Keratinocyte (primary cell): Measurements from ENCODE around the gene EZH2.

ENCODE experiments used
- CTCF ChIP-seq, 3 experiments: IDR thresholded peaks in 1 of 3; conservative IDR thresholded peaks in 1 of 3; optimal IDR thresholded peaks in 1 of 3; 2 replicates in 2 of 3; 3 replicates in 1 of 3; pipeline versions ENCODE3 to v1.5.1; 2011; ENCODE audit warnings: low read length in 3 of 3, mild to moderate bottlenecking in 3 of 3, moderate library complexity in 2 of 3, control low read depth in 1 of 3, inconsistent platforms in 1 of 3; ENCODE audit not compliant: insufficient read depth in 2 of 3; ENCODE audit errors: extremely low read depth in 1 of 3
- EZH2 ChIP-seq: IDR thresholded peaks from one replicate; pipeline ENCODE4 v1.6.1; 2012; ENCODE audit warnings: inconsistent platforms, mild to moderate bottlenecking, low read length, moderate library complexity

GRCh38 chr7:148790131-148790726 lies 93.9 kb downstream of the EZH2 start:
- TF ChIP-seq CTCF (optimal IDR thresholded peaks at IDR 0.05 in 1 of 3, IDR thresholded peaks at IDR 0.05 in 1 of 3, conservative IDR thresholded peaks at IDR 0.05 in 1 of 3; ENCODE audit: extremely low read depth in 1 of 3, insufficient read depth in 2 of 3, low read length in 3 of 3) (no peak), EZH2 (no peak)
